D721Med (cell line): ENCODE results near the gene UROS.

ENCODE experiments used
- DNase-seq: peaks from one replicate; pipeline ENCODE4 v3.0.0; 2011; ENCODE audit warnings: low spot score; ENCODE audit not compliant: insufficient read length
- FAIRE-seq: peaks from 2 replicates; lab custom pipeline; 2011; peaks lifted over from hg19 to GRCh38; lab: Jason Lieb, UNC
- CTCF ChIP-seq: IDR thresholded peaks from 2 replicates; pipeline ENCODE4 v1.5.1; 2012; ENCODE audit warnings: mild to moderate bottlenecking, control low read depth; ENCODE audit not compliant: insufficient read depth; ENCODE audit errors: missing control alignments

Gene UROS

GRCh38 chr10:125774581-125775191, 48.4 kb downstream of the UROS start:
- DNase-seq (no peak), FAIRE-seq (no peak)
- TF ChIP-seq CTCF = no peak

- DNase-seq (no peak), FAIRE-seq (no peak)
- no peak for TF ChIP-seq CTCF
These were observed 49.1 kb downstream of the UROS start for GRCh38 chr10:125773687-125774543.

- DNase-seq (no peak), FAIRE-seq (no peak)
- no peak for TF ChIP-seq CTCF
These were observed 50.2 kb downstream of the UROS start for GRCh38 chr10:125772864-125773180.

- no peak for FAIRE-seq
- no peak for TF ChIP-seq CTCF
- no peak for DNase-seq
These were observed 50.8 kb downstream of the UROS start for GRCh38 chr10:125772112-125772863.

- no peak for TF ChIP-seq CTCF
- DNase-seq (no peak), FAIRE-seq (no peak)
These were observed 52.2 kb downstream of the UROS start for GRCh38 chr10:125770844-125771243.

GRCh38 chr10:125769175-125769574, 53.9 kb downstream of the UROS start:
- no peak for FAIRE-seq
- no peak for TF ChIP-seq CTCF
- DNase-seq = no peak
